Measurements from ENCODE around the gene ITGB6. TPM values are rescaled to one million over a fixed set of nuclear protein-coding genes. Genes with fewer than 3 reads are reported as not detected.

The ITGB6 gene
- total and polyA plus RNA-seq, 2 donors from 2014 or later, result 13.4 to 302 TPM

GRCh38 chr2:160169988-160170387 lies 30.1 kb downstream of the ITGB6 start:
- H3K9me3 ChIP-seq (ENCODE audit: control insufficient read depth in 2 of 3, insufficient read depth in 1 of 3, low read length in 3 of 3), result no peaks in the 10 kb centered on the region
- H3K27ac ChIP-seq (ENCODE audit: low read depth in 2 of 2, low read length in 2 of 2), result peak overlapping the region in 1 of 2 donors; percentile 5
- H3K4me1 ChIP-seq (ENCODE audit: control insufficient read depth in 2 of 3, insufficient read depth in 2 of 3, low read depth in 1 of 3, low read length in 3 of 3), result peaks cover 9 to 16% (median 11%) of the 10 kb centered on the region in 3 donors
- no peaks in the 10 kb centered on the region for H3K27me3 ChIP-seq (ENCODE audit: control insufficient read depth, insufficient read depth, low read length)
- DNase-seq (no peak), FAIRE-seq (no peak)
- TF ChIP-seq CTCF (IDR thresholded peaks at IDR 0.05; ENCODE audit: borderline replicate concordance, extremely low read depth, insufficient read depth), result no peak
- H3K9ac ChIP-seq (ENCODE audit: low read length in 3 of 3), result no peak overlapping the region
- no peaks in the 10 kb centered on the region for H3K36me3 ChIP-seq (ENCODE audit: control insufficient read depth in 2 of 3, insufficient read depth in 3 of 3, low read length in 3 of 3)
- intact Hi-C loops (cut with DNase I), result no loop called here
- H3K4me3 ChIP-seq (ENCODE audit: low read length in 3 of 3), result no peak overlapping the region

GRCh38 chr2:160169471-160169870 lies 30.6 kb downstream of the ITGB6 start:
- intact Hi-C loops (cut with DNase I), result no loop called here
- Histone ChIP-seq H3K9ac (ENCODE audit: low read length in 3 of 3) (no peak overlapping the region), H3K9me3 (ENCODE audit: control insufficient read depth in 2 of 3, insufficient read depth in 1 of 3, low read length in 3 of 3) (no peaks in the 10 kb centered on the region), H3K4me3 (ENCODE audit: low read length in 3 of 3) (no peak overlapping the region), H3K27me3 (ENCODE audit: control insufficient read depth, insufficient read depth, low read length) (no peaks in the 10 kb centered on the region), H3K27ac (ENCODE audit: low read depth in 2 of 2, low read length in 2 of 2) (no peak overlapping the region), H3K4me1 (ENCODE audit: control insufficient read depth in 2 of 3, insufficient read depth in 2 of 3, low read depth in 1 of 3, low read length in 3 of 3) (peaks cover 9 to 16% (median 11%) of the 10 kb centered on the region in 3 donors), H3K36me3 (ENCODE audit: control insufficient read depth in 2 of 3, insufficient read depth in 3 of 3, low read length in 3 of 3) (no peaks in the 10 kb centered on the region)
- no peak for TF ChIP-seq CTCF (IDR thresholded peaks at IDR 0.05; ENCODE audit: borderline replicate concordance, extremely low read depth, insufficient read depth)
- no peak for FAIRE-seq
- DNase-seq, result peak in 2 of 5 donors; percentile 50 to 61

GRCh38 chr2:160168878-160169277 lies 31.2 kb downstream of the ITGB6 start:
- no peak for TF ChIP-seq CTCF (IDR thresholded peaks at IDR 0.05; ENCODE audit: borderline replicate concordance, extremely low read depth, insufficient read depth)
- Histone ChIP-seq H3K36me3 (ENCODE audit: control insufficient read depth in 2 of 3, insufficient read depth in 3 of 3, low read length in 3 of 3) (no peaks in the 10 kb centered on the region), H3K4me1 (ENCODE audit: control insufficient read depth in 2 of 3, insufficient read depth in 2 of 3, low read depth in 1 of 3, low read length in 3 of 3) (peaks cover 9 to 16% (median 11%) of the 10 kb centered on the region in 3 donors), H3K9me3 (ENCODE audit: control insufficient read depth in 2 of 3, insufficient read depth in 1 of 3, low read length in 3 of 3) (no peaks in the 10 kb centered on the region), H3K4me3 (ENCODE audit: low read length in 3 of 3) (no peak overlapping the region), H3K27me3 (ENCODE audit: control insufficient read depth, insufficient read depth, low read length) (no peaks in the 10 kb centered on the region), H3K27ac (ENCODE audit: low read depth in 2 of 2, low read length in 2 of 2) (no peak overlapping the region), H3K9ac (ENCODE audit: low read length in 3 of 3) (no peak overlapping the region)
- DNase-seq (peak in 2 of 5 donors; percentile 76 to 80), FAIRE-seq (peak; percentile 92)
- intact Hi-C loops (cut with DNase I), result no loop called here

Measured in kidney (tissue), 14 donors.